ENCODE data around the gene EXOC6B. TPM values are rescaled to one million over a fixed set of nuclear protein-coding genes. Genes with fewer than 3 reads are reported as not detected.

The EXOC6B gene
- total RNA-seq, 1 donor from 2014 or later: 32.2 TPM

DNA sequence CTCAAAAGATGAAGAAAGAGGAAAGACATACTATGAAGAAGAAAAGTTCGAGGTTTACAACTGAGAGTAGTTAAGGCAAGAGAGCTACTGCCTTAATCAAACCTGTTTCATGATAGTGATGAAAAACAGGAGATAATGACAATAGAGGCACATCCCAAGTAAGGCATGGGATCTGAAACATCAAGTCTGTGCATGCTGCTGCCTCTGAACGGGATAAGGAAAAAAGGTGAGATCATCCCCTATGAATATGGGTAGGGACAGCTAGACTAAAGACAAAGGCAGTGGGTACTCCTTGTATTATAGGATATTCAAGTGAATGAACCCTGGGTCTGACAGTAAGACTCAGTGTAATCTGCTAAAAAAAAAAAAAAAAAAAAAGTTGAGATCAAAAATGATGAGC is 3.0 kb downstream of the EXOC6B start:
- no peak for DNase-seq (ENCODE audit: low spot score)
- Mint-ChIP-seq H3K27me3 (ENCODE audit: low read depth) (no peaks in the 10 kb centered on the region), H3K36me3 (ENCODE audit: low read depth) (peaks cover 8% of the 10 kb centered on the region), H3K9me3 (ENCODE audit: low read depth) (no peaks in the 10 kb centered on the region), H3K4me1 (ENCODE audit: low read depth) (peaks cover 27% of the 10 kb centered on the region), H3K27ac (ENCODE audit: unreplicated experiment) (no peak overlapping the region), H3K4me3 (ENCODE audit: unreplicated experiment) (no peak overlapping the region)
- TF ChIP-seq, protein P1, sequence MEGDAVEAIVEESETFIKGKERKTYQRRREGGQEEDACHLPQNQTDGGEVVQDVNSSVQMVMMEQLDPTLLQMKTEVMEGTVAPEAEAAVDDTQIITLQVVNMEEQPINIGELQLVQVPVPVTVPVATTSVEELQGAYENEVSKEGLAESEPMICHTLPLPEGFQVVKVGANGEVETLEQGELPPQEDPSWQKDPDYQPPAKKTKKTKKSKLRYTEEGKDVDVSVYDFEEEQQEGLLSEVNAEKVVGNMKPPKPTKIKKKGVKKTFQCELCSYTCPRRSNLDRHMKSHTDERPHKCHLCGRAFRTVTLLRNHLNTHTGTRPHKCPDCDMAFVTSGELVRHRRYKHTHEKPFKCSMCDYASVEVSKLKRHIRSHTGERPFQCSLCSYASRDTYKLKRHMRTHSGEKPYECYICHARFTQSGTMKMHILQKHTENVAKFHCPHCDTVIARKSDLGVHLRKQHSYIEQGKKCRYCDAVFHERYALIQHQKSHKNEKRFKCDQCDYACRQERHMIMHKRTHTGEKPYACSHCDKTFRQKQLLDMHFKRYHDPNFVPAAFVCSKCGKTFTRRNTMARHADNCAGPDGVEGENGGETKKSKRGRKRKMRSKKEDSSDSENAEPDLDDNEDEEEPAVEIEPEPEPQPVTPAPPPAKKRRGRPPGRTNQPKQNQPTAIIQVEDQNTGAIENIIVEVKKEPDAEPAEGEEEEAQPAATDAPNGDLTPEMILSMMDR (IDR thresholded peaks at IDR 0.05): no peak

DNA sequence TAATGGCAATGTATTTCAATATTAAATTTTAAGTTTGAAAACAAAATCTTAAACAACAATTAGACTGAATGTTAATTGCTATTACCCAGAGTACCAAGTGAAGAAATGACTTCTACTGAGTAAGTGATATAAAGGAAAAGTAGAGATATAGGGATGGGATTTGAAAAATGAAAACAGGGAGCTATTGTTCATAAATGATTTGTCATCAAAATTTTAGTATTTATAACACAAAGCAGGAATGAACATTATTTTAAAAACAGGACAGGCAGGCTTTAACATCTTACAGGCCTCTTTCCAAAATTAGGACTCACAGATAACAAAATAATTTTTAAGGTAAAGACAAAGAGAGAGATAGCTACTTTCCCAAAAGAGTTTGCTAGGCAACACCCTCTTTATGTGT is 3.9 kb downstream of the EXOC6B start:
- H3K27me3 Mint-ChIP-seq (ENCODE audit: low read depth): no peaks in the 10 kb centered on the region
- no peak for DNase-seq (ENCODE audit: low spot score)
- TF ChIP-seq, protein P1 (IDR thresholded peaks at IDR 0.05): no peak
- no peaks in the 10 kb centered on the region for H3K9me3 Mint-ChIP-seq (ENCODE audit: low read depth)
- H3K4me1 Mint-ChIP-seq (ENCODE audit: low read depth): peaks cover 25% of the 10 kb centered on the region
- no peak overlapping the region for H3K27ac Mint-ChIP-seq (ENCODE audit: unreplicated experiment)
- peaks cover 8% of the 10 kb centered on the region for H3K36me3 Mint-ChIP-seq (ENCODE audit: low read depth)
- no peak overlapping the region for H3K4me3 Mint-ChIP-seq (ENCODE audit: unreplicated experiment)

DNA sequence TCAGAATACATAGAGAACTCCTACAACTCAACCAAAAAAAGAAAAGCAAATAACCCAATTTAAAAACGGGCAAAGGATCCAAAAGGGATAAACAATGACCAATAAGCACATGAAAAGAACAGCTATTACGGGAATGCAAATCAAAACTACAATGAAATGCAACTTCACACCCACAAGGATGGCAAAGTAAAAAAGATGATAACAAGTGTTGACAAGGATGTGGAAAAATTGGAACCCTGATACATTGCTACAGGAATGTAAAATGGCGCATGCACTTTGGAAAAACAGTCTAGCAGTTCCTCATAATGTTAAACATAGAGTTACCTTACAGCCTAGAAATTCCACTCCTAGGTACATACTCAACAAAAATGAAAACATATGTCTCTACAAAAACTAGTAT is 4.7 kb downstream of the EXOC6B start:
- Mint-ChIP-seq H3K27me3 (ENCODE audit: low read depth) (no peaks in the 10 kb centered on the region), H3K36me3 (ENCODE audit: low read depth) (peaks cover 8% of the 10 kb centered on the region), H3K4me1 (ENCODE audit: low read depth) (peaks cover 28% of the 10 kb centered on the region), H3K27ac (ENCODE audit: unreplicated experiment) (no peak overlapping the region), H3K4me3 (ENCODE audit: unreplicated experiment) (no peak overlapping the region), H3K9me3 (ENCODE audit: low read depth) (no peaks in the 10 kb centered on the region)
- TF ChIP-seq, protein P1 (IDR thresholded peaks at IDR 0.05): no peak
- DNase-seq (ENCODE audit: low spot score): no peak

DNA sequence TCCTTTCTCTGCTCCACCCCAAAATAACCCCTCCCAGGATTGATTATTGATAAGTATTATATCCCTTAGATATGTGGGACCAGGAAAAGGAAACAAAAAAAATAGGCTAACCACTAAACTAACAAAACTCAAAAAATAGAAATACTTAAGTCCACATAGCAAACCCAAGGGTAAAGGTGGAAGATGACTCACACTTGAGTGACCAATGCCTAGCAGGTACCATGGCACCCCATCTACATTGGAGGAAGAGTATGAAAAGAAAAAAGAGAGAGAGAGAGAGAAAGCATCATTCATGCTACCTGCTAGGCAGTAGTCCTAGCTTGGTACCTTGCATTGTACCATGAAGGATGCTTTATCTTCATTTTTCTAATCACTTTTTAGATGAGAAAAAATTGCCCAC is 6.3 kb downstream of the EXOC6B start:
- Mint-ChIP-seq H3K27me3 (ENCODE audit: low read depth) (no peaks in the 10 kb centered on the region), H3K36me3 (ENCODE audit: low read depth) (peaks cover 8% of the 10 kb centered on the region), H3K27ac (ENCODE audit: unreplicated experiment) (no peak overlapping the region), H3K9me3 (ENCODE audit: low read depth) (no peaks in the 10 kb centered on the region), H3K4me1 (ENCODE audit: low read depth) (peaks cover 21% of the 10 kb centered on the region), H3K4me3 (ENCODE audit: unreplicated experiment) (no peak overlapping the region)
- TF ChIP-seq, protein P1 (IDR thresholded peaks at IDR 0.05): no peak
- no peak for DNase-seq (ENCODE audit: low spot score)

DNA sequence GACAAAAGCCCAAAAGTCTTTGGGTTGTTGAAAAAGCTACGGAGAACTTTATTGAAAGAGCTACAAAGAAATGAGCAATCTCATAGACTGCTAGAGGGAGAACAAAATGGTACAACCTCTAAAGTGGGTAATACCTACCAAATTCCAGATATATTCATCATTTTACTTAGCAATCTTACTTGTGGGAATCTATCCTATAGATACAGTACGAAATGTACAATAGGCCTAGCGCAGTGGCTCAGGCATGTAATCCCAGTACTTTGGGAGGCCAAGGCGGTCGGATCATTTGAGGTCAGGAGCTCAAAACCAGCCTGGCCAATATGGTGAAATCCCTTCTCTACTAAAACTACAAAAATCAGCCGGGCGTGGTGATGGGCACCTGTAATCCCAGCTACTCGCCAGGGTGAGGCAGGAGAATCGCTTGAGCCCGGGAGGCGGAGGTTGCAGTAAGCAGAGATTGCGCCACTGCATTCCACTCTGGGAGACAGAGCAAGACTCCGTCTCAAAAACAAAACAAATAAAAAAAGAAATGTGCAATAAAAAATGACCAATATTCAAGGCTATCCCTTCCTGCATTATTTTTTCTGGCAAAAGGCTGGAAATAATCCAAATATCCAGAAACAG is 10.1 kb downstream of the EXOC6B start:
- no peaks in the 10 kb centered on the region for H3K9me3 Mint-ChIP-seq (ENCODE audit: low read depth)
- no peak overlapping the region for H3K4me3 Mint-ChIP-seq (ENCODE audit: unreplicated experiment)
- no peak for DNase-seq (ENCODE audit: low spot score)
- H3K4me1 Mint-ChIP-seq (ENCODE audit: low read depth): peaks cover 22% of the 10 kb centered on the region
- H3K36me3 Mint-ChIP-seq (ENCODE audit: low read depth): peaks cover 3% of the 10 kb centered on the region
- H3K27me3 Mint-ChIP-seq (ENCODE audit: low read depth): no peaks in the 10 kb centered on the region
- TF ChIP-seq, protein P1 (IDR thresholded peaks at IDR 0.05): peak; percentile 12
- no peak overlapping the region for H3K27ac Mint-ChIP-seq (ENCODE audit: unreplicated experiment)

Measured in chondrocyte (in vitro differentiated cells).